ENCODE measurements around the gene BTBD6. TPM values are rescaled to one million over a fixed set of nuclear protein-coding genes. Genes with fewer than 3 reads are reported as not detected.

BTBD6 gene
- total RNA-seq, 1 experiment from 2014 or later, result 9.0 TPM

DNA sequence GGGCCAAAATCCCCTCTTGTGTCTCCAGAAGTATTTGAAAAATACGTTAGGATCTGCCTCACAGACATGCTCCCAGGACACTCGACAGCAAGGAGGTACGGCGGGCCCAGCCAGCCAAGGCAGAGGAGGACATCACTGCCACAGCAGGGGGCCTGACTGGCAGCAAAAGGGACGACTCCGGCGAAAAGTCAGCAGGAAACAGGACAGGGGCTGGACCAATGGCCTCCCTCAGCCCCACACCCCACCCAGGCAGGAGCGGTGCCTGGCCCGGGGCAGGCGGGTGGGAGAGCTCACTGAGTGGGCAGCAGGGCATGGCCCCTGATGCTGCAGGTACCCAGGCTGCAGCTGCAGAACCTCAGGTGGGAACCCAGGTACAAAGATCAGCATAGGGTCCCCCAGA is 34.7 kb downstream of the BTBD6 start:
- POLR2A ChIA-PET (ENCODE audit: unreplicated experiment), result no interaction called here
- peaks cover 41% of the 10 kb centered on the region for H4K20me1 ChIP-seq (ENCODE audit: insufficient read depth)
- intact Hi-C loops (cut with micrococcal nuclease; ENCODE audit: unreplicated experiment), result loop anchor here (5.0 kb wide), 1 partner anchor 311 kb away; no protein-coding TSS in a partner anchor

DNA sequence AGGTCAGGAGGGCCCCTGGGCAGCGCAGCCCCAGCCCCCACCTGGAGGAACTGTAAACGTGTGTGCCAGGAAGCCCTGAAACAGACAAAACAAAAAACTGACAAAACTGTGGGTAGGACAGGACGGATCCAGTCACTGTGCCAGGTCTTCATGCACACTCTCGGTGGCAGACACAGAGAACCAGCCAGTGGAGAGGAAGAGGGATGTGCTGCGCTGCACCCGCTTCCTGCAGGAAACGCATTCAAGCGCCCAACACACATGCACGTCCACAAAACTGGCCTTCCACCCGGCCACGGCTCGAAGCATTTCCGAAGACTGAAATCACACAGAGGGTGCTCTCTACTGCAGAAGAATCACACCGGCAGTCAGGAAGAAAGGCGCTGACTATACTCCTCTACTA is 35.6 kb downstream of the BTBD6 start:
- Histone ChIP-seq H4K20me1 (ENCODE audit: insufficient read depth) (peaks cover 41% of the 10 kb centered on the region), H3K27me3 (ENCODE audit: insufficient read depth, low read depth) (no peaks in the 10 kb centered on the region), H3K4me2 (no peak overlapping the region), H3K9me2 (ENCODE audit: insufficient read depth) (no peaks in the 10 kb centered on the region), H3K36me3 (ENCODE audit: low read depth) (no peaks in the 10 kb centered on the region), H3K4me3 (no peak overlapping the region), H3K4me1 (replicated peaks; ENCODE audit: insufficient read depth) (no peaks in the 10 kb centered on the region), H3K9me3 (ENCODE audit: insufficient read depth, low read depth) (no peaks in the 10 kb centered on the region), H2AFZ (no peak overlapping the region), H3F3A (ENCODE audit: insufficient read depth, low read depth) (no peaks in the 10 kb centered on the region), H3K27ac (no peak overlapping the region), H3K79me2 (ENCODE audit: low read depth) (no peaks in the 10 kb centered on the region; the same call in 1 of the 2 replicates)
- no TSS peak for BruUV-seq (replicated peaks)
- intact Hi-C loops (cut with micrococcal nuclease; ENCODE audit: unreplicated experiment), result loop anchor here (5.0 kb wide), 1 partner anchor 312 kb away; no protein-coding TSS in a partner anchor
- DNase-seq, result no peak
- no peak for TF ChIP-seq EZH2 (IDR thresholded peaks at IDR 0.05; ENCODE audit: low read depth)
- TF ChIP-seq, protein P1, sequence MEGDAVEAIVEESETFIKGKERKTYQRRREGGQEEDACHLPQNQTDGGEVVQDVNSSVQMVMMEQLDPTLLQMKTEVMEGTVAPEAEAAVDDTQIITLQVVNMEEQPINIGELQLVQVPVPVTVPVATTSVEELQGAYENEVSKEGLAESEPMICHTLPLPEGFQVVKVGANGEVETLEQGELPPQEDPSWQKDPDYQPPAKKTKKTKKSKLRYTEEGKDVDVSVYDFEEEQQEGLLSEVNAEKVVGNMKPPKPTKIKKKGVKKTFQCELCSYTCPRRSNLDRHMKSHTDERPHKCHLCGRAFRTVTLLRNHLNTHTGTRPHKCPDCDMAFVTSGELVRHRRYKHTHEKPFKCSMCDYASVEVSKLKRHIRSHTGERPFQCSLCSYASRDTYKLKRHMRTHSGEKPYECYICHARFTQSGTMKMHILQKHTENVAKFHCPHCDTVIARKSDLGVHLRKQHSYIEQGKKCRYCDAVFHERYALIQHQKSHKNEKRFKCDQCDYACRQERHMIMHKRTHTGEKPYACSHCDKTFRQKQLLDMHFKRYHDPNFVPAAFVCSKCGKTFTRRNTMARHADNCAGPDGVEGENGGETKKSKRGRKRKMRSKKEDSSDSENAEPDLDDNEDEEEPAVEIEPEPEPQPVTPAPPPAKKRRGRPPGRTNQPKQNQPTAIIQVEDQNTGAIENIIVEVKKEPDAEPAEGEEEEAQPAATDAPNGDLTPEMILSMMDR (conservative IDR thresholded peaks at IDR 0.05), result no peak
- POLR2A ChIA-PET (ENCODE audit: unreplicated experiment), result no interaction called here
- CTCF ChIA-PET, result no interaction called here

More for the DNA sequence above, 34.7 kb downstream of the BTBD6 start:
- no peaks in the 10 kb centered on the region for H3K9me3 ChIP-seq (ENCODE audit: insufficient read depth, low read depth)
- no peak overlapping the region for H3K27ac ChIP-seq
- no peaks in the 10 kb centered on the region for H3F3A ChIP-seq (ENCODE audit: insufficient read depth, low read depth)
- H3K36me3 ChIP-seq (ENCODE audit: low read depth), result no peaks in the 10 kb centered on the region
- H3K4me3 ChIP-seq, result no peak overlapping the region
- no peaks in the 10 kb centered on the region; the same call in 1 of the 2 replicates for H3K79me2 ChIP-seq (ENCODE audit: low read depth)
- H3K4me1 ChIP-seq (replicated peaks; ENCODE audit: insufficient read depth), result no peaks in the 10 kb centered on the region
- no peak for DNase-seq
- BruUV-seq (replicated peaks), result no TSS peak
- H3K4me2 ChIP-seq, result no peak overlapping the region
- H2AFZ ChIP-seq, result no peak overlapping the region
- CTCF ChIA-PET, result no interaction called here
- H3K9me2 ChIP-seq (ENCODE audit: insufficient read depth), result no peaks in the 10 kb centered on the region
- TF ChIP-seq EZH2 (IDR thresholded peaks at IDR 0.05; ENCODE audit: low read depth), result no peak
- TF ChIP-seq, protein P1 (conservative IDR thresholded peaks at IDR 0.05), result no peak
- H3K27me3 ChIP-seq (ENCODE audit: insufficient read depth, low read depth), result no peaks in the 10 kb centered on the region

DNA sequence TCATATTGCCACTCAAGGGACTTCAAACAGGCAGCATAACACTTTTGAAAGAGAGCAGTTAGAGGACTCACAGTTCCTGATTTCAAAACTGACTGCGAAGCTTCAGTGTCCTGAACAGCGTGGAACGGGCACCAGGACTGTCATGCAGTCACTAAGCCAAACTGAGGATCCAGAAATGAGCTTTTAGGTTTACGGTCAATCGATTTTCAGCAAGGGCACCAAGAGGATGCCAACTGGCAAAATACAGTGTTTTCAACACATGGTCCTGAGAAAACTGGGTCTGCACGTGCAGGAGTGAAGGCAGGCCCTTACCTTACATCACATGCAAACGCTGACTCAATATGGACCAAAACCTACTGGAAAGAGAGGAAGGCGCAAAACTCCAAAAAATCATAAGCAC is 36.8 kb downstream of the BTBD6 start:
- no peaks in the 10 kb centered on the region; the same call in 1 of the 2 replicates for H3K79me2 ChIP-seq (ENCODE audit: low read depth)
- no peaks in the 10 kb centered on the region for H3K27me3 ChIP-seq (ENCODE audit: insufficient read depth, low read depth)
- H3K4me1 ChIP-seq (replicated peaks; ENCODE audit: insufficient read depth), result no peaks in the 10 kb centered on the region
- H3K36me3 ChIP-seq (ENCODE audit: low read depth), result no peaks in the 10 kb centered on the region
- DNase-seq, result no peak
- ChIA-PET CTCF (no interaction called here), POLR2A (ENCODE audit: unreplicated experiment) (no interaction called here)
- no peak overlapping the region for H3K4me2 ChIP-seq
- TF ChIP-seq, protein P1 (conservative IDR thresholded peaks at IDR 0.05), result no peak
- no peak for TF ChIP-seq EZH2 (IDR thresholded peaks at IDR 0.05; ENCODE audit: low read depth)
- no peak overlapping the region for H3K4me3 ChIP-seq
- H3F3A ChIP-seq (ENCODE audit: insufficient read depth, low read depth), result no peaks in the 10 kb centered on the region
- H4K20me1 ChIP-seq (ENCODE audit: insufficient read depth), result peaks cover 39% of the 10 kb centered on the region
- no peak overlapping the region for H2AFZ ChIP-seq
- TSS peak; percentile 28 for BruUV-seq (replicated peaks)
- intact Hi-C loops (cut with micrococcal nuclease; ENCODE audit: unreplicated experiment), result no loop called here
- no peaks in the 10 kb centered on the region for H3K9me3 ChIP-seq (ENCODE audit: insufficient read depth, low read depth)
- H3K9me2 ChIP-seq (ENCODE audit: insufficient read depth), result no peaks in the 10 kb centered on the region
- H3K27ac ChIP-seq, result no peak overlapping the region
